K562 (cell line): ENCODE measurements around the gene LRRC25. TPM values are rescaled to one million over a fixed set of nuclear protein-coding genes. Genes with fewer than 3 reads are reported as not detected.
A peak's percentile ranks its signal among the peaks of the same experiment; 100 is the strongest.

Experiments used
- ADNP ChIP-seq: fragments of 200-800 bp; sonication (Bioruptor generic); IDR thresholded peaks from 2 replicates; pipeline ENCODE4 v1.6.1; 2016; ENCODE audit warnings: missing genetic modification characterization, missing compliant biosample characterization
- ATF4 ChIP-seq: fragments of 450-650 bp; formaldehyde crosslinking; IDR thresholded peaks from 2 replicates; pipeline ENCODE4 v1.4.0; 2022; ENCODE audit warnings: mild to moderate bottlenecking, moderate library complexity
- CHD2 ChIP-seq: IDR thresholded peaks from 2 replicates; pipeline ENCODE4 v1.6.1; 2011; ENCODE audit warnings: low read depth, low read length
- EP400 ChIP-seq: fragments of 450-650 bp; IDR thresholded peaks from 2 replicates; pipeline ENCODE4 v1.6.1; 2017; ENCODE audit warnings: antibody characterized with exemption, mild to moderate bottlenecking, moderate library complexity
- GTF2F1 ChIP-seq: IDR thresholded peaks from 2 replicates; pipeline ENCODE4 v1.6.1; 2011; ENCODE audit warnings: low read depth, low read length, improper control_type of control experiment
- NR2C2 ChIP-seq, 2 experiments: fragments of 200-800 bp in 1 of 2; sonication (Bioruptor generic) in 1 of 2; sonication (generic) in 1 of 2; formaldehyde crosslinking in 1 of 2; IDR thresholded peaks; 2 replicates each; pipeline versions ENCODE4 v1.6.1 to v1.8.0; 2016 to 2022; ENCODE audit warnings: mild to moderate bottlenecking in 1 of 2, missing compliant biosample characterization in 1 of 2, missing genetic modification characterization in 1 of 2, missing genetic modification reagents in 1 of 2
- PHB ChIP-seq: fragments of 250-450 bp; sonication (Bioruptor Pico); IDR thresholded peaks from 2 replicates; pipeline ENCODE4 v1.5.0; 2021
- SMAD1 ChIP-seq: fragments of 150-350 bp; IDR thresholded peaks from 2 replicates; pipeline ENCODE4 v1.6.1; 2014; ENCODE audit warnings: low read length, low read depth; ENCODE audit not compliant: partially characterized antibody
- STAT6 ChIP-seq: sonication (generic); formaldehyde crosslinking; IDR thresholded peaks from 2 replicates; pipeline ENCODE4 v1.8.1; 2023; ENCODE audit warnings: mild to moderate bottlenecking, missing genetic modification reagents
- TEAD1 ChIP-seq, 2 experiments: fragments of 450-650 bp in 1 of 2; sonication (generic) in 1 of 2; formaldehyde crosslinking; IDR thresholded peaks; 2 replicates each; pipeline versions ENCODE4 v1.4.0 to v1.8.0; 2020 to 2022; ENCODE audit warnings: mild to moderate bottlenecking in 2 of 2, missing genetic modification reagents in 1 of 2
- ZNF184 ChIP-seq: sonication (generic); formaldehyde crosslinking; IDR thresholded peaks from 2 replicates; pipeline ENCODE4 v1.5.0; 2020; ENCODE audit warnings: missing genetic modification reagents
- ZNF695 ChIP-seq: fragments of 450-650 bp; formaldehyde crosslinking; IDR thresholded peaks from 2 replicates; pipeline ENCODE4 v1.4.0; 2020; ENCODE audit warnings: mild to moderate bottlenecking, moderate library complexity
- polyA plus RNA-seq, 8 experiments: library from polyadenylated mRNA; depleted of rRNA in 4 of 8; stranded (reverse) in 5 of 8; unstranded in 3 of 8; fragments of >200 nt; fragmentation: Nextera tagmentation in 2 of 8; fragmentation: Illumina TruSeq in 1 of 8; extraction: Ambion mirVana in 2 of 8; extraction: Trizol in 1 of 8; gene quantifications; 2 replicates each; pipeline versions ENCODE4 v1.2.1 to v1.2.3, GENCODE V29; 2011 to 2014; ENCODE audit warnings: inconsistent platforms in 1 of 8, missing spikeins in 1 of 8
- total RNA-seq, 7 experiments: library from RNA; depleted of rRNA in 6 of 7; stranded (reverse); fragments of >200 nt in 6 of 7; fragmentation: Illumina TruSeq in 2 of 7; extraction: Trizol in 2 of 7; gene quantifications; 2 replicates each; pipeline versions ENCODE4 v1.2.1 to v1.2.3, GENCODE V29; 2011 to 2021; ENCODE audit warnings: low replicate concordance in 1 of 7
- TF ChIP-seq, protein P1 (sequence below): fragments of 450-650 bp; IDR thresholded peaks from 2 replicates; pipeline ENCODE4 v1.6.1; 2016; ENCODE audit warnings: missing biosample characterization, missing genetic modification characterization
- TF ChIP-seq, protein P2 (sequence below): fragments of 250-450 bp; sonication (Bioruptor Pico); IDR thresholded peaks from 2 replicates; pipeline ENCODE4 v1.5.0; 2022; ENCODE audit warnings: mild to moderate bottlenecking
- TF ChIP-seq, protein P3 (sequence below), 2 experiments: fragments of 450-650 bp; IDR thresholded peaks; 2 replicates each; pipeline ENCODE4 v1.6.1; 2018; ENCODE audit warnings: mild to moderate bottlenecking in 2 of 2, low read depth in 1 of 2; ENCODE audit not compliant: partially characterized antibody in 2 of 2

LRRC25 gene
- total and polyA plus RNA-seq, 9 of the 15 experiments (the other 6 are each of a cell fraction or from before 2014, with no cell fraction given), result 0.07 to 0.36 (median 0.10) TPM; not detected in 3

DNA sequence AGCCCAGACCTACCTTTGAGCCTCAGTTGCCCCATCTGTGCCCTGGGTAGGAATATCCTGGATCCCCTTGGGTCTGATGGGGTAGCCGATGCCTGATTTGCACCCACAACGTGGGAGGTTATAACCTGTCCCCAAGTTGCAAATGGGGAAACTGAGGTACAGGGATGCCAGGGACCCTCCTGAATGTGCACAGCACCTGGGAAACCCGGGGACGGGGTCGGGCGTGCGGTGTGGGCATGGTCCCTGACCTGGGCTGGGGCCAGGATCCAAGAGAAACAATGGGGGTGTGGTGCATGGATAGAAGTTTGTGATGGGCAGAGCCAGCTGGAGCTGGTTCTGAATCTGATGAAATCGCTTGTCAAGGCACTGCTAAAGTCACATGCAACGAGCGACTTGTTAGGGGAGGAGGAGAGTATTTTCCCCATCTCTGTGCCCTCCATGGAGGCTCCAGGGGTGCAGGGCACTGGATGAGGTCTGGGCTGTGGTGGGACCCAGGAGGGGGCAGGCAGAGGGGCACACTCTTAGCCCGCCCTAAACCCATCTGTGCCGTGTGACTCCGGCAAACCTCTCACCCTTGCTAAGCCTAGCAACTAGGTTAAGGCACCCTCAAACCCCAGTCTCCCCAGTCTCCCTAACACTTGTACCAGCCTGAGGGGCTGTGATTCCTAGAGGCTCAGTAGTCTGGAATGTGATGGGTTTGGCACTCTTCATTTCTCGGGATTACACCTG, 10.7 kb downstream of the LRRC25 start (continued):
- peak; percentile 91 for TF ChIP-seq ATF4 (CRISPR knock-in tag)
- TF ChIP-seq, protein P1, sequence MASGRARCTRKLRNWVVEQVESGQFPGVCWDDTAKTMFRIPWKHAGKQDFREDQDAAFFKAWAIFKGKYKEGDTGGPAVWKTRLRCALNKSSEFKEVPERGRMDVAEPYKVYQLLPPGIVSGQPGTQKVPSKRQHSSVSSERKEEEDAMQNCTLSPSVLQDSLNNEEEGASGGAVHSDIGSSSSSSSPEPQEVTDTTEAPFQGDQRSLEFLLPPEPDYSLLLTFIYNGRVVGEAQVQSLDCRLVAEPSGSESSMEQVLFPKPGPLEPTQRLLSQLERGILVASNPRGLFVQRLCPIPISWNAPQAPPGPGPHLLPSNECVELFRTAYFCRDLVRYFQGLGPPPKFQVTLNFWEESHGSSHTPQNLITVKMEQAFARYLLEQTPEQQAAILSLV (tag), result no peak
- TF ChIP-seq EP400, result peak; percentile 63
- no peak; the same call in 1 of the 2 replicates for TF ChIP-seq NR2C2 (CRISPR knock-in tag; IDR thresholded peaks at IDR 0.05)
- TF ChIP-seq NR2C2 (tag; IDR thresholded peaks at IDR 0.05), result 0 out of 2 replicates have a peak, but pooled peaks have one; percentile 0
- TF ChIP-seq ADNP (tag), result peak; percentile 89
- peak; percentile 68; the same call in 1 of the 2 replicates for TF ChIP-seq PHB (CRISPR knock-in tag)
- TF ChIP-seq SMAD1, result peak; percentile 71
- TF ChIP-seq ZNF695, result no peak
- TF ChIP-seq TEAD1 (CRISPR knock-in tag; IDR thresholded peaks at IDR 0.05), result 0 out of 4 replicates have a peak, but pooled peaks of 1 of the 2 experiments have one; percentile 25
- TF ChIP-seq, protein P2, sequence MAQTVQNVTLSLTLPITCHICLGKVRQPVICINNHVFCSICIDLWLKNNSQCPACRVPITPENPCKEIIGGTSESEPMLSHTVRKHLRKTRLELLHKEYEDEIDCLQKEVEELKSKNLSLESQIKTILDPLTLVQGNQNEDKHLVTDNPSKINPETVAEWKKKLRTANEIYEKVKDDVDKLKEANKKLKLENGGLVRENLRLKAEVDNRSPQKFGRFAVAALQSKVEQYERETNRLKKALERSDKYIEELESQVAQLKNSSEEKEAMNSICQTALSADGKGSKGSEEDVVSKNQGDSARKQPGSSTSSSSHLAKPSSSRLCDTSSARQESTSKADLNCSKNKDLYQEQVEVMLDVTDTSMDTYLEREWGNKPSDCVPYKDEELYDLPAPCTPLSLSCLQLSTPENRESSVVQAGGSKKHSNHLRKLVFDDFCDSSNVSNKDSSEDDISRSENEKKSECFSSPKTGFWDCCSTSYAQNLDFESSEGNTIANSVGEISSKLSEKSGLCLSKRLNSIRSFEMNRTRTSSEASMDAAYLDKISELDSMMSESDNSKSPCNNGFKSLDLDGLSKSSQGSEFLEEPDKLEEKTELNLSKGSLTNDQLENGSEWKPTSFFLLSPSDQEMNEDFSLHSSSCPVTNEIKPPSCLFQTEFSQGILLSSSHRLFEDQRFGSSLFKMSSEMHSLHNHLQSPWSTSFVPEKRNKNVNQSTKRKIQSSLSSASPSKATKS (CRISPR knock-in tag), result peak; percentile 47; the same call in 1 of the 2 replicates
- no peak for TF ChIP-seq STAT6 (CRISPR knock-in tag)
- TF ChIP-seq ZNF184 (CRISPR knock-in tag), result no peak
- peak; percentile 31; the same call in 1 of the 2 replicates for TF ChIP-seq CHD2
- TF ChIP-seq GTF2F1, result no peak
- TF ChIP-seq, protein P3, sequence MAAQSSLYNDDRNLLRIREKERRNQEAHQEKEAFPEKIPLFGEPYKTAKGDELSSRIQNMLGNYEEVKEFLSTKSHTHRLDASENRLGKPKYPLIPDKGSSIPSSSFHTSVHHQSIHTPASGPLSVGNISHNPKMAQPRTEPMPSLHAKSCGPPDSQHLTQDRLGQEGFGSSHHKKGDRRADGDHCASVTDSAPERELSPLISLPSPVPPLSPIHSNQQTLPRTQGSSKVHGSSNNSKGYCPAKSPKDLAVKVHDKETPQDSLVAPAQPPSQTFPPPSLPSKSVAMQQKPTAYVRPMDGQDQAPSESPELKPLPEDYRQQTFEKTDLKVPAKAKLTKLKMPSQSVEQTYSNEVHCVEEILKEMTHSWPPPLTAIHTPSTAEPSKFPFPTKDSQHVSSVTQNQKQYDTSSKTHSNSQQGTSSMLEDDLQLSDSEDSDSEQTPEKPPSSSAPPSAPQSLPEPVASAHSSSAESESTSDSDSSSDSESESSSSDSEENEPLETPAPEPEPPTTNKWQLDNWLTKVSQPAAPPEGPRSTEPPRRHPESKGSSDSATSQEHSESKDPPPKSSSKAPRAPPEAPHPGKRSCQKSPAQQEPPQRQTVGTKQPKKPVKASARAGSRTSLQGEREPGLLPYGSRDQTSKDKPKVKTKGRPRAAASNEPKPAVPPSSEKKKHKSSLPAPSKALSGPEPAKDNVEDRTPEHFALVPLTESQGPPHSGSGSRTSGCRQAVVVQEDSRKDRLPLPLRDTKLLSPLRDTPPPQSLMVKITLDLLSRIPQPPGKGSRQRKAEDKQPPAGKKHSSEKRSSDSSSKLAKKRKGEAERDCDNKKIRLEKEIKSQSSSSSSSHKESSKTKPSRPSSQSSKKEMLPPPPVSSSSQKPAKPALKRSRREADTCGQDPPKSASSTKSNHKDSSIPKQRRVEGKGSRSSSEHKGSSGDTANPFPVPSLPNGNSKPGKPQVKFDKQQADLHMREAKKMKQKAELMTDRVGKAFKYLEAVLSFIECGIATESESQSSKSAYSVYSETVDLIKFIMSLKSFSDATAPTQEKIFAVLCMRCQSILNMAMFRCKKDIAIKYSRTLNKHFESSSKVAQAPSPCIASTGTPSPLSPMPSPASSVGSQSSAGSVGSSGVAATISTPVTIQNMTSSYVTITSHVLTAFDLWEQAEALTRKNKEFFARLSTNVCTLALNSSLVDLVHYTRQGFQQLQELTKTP (IDR thresholded peaks at IDR 0.05; ENCODE audit: low read depth in 1 of 2, partially characterized antibody in 2 of 2), result peak in 1 of 2 experiments; percentile 8
